Kidney epithelial cell (primary cell): ENCODE measurements around the gene ZNF653. TPM values are rescaled to one million over a fixed set of nuclear protein-coding genes. Genes with fewer than 3 reads are reported as not detected.

Source experiments
- DNase-seq: peaks from one replicate; pipeline ENCODE4 v3.0.0-alpha.2; 2010; ENCODE audit warnings: low read depth
- H3K27me3 ChIP-seq: 2 replicates; pipeline ENCODE4 v1.6.0; 2011; ENCODE audit warnings: low read length; ENCODE audit not compliant: control insufficient read depth, insufficient read depth
- H3K36me3 ChIP-seq: 2 replicates; pipeline ENCODE4 v1.5.1; 2011; ENCODE audit warnings: low read length; ENCODE audit not compliant: control insufficient read depth, insufficient read depth
- H3K4me3 ChIP-seq: 2 replicates; pipeline ENCODE4 v1.5.1; 2011; ENCODE audit warnings: low read depth, mild to moderate bottlenecking, control low read depth, low read length
- total RNA-seq: library from RNA; depleted of rRNA; stranded (reverse); fragments of >200 nt; gene quantifications from 2 replicates; pipeline ENCODE4 v1.2.3, GENCODE V29; 2015
- TF ChIP-seq, protein P1 (sequence below): IDR thresholded peaks from 2 replicates; pipeline ENCODE4 v1.5.1; 2011; ENCODE audit warnings: mild to moderate bottlenecking, moderate library complexity, low read length, control low read depth, inconsistent platforms; ENCODE audit not compliant: insufficient read depth, poor library complexity, severe bottlenecking

The ZNF653 gene
- total RNA-seq, 1 donor from 2014 or later = 6.6 TPM

DNA sequence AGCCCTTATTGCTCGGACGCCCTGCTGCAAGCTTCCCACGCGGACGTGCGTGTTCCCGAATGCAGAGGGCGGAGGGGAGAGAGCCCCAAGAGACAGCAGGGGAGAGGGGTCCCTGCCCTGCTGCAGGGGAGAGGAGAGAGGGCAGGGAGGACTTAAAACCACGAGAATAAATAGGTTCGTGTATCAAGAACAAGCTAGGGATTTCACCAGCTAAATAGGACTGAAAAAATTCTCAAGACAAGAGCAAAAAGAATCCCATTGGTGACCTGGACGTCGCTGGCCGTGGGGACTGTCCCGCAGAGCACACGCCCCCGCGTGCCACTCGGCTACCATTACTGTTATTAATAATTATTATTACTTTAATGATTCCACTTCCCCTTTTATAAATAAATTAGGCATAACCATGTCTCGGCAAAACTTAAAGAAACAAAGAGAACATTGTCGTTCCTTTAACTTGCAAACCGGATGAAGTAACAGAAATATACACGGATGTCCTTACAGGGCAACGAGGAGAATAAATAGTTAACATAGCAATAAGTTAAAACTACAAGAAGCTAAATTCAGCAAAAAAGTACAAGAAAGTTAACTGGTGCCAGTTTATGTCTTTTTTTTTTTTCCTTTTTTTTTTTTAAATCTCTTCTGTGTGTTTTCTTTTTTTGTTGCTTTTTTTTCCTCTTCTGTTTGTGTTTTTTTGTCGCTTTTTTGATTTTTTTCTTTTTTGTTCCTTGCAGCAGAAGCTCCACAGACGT is 53.6 kb downstream of the ZNF653 start:
- no peaks in the 10 kb centered on the region for H3K36me3 ChIP-seq
- no peak overlapping the region for H3K4me3 ChIP-seq
- DNase-seq = no peak
- peaks cover 3% of the 10 kb centered on the region for H3K27me3 ChIP-seq
- TF ChIP-seq, protein P1, sequence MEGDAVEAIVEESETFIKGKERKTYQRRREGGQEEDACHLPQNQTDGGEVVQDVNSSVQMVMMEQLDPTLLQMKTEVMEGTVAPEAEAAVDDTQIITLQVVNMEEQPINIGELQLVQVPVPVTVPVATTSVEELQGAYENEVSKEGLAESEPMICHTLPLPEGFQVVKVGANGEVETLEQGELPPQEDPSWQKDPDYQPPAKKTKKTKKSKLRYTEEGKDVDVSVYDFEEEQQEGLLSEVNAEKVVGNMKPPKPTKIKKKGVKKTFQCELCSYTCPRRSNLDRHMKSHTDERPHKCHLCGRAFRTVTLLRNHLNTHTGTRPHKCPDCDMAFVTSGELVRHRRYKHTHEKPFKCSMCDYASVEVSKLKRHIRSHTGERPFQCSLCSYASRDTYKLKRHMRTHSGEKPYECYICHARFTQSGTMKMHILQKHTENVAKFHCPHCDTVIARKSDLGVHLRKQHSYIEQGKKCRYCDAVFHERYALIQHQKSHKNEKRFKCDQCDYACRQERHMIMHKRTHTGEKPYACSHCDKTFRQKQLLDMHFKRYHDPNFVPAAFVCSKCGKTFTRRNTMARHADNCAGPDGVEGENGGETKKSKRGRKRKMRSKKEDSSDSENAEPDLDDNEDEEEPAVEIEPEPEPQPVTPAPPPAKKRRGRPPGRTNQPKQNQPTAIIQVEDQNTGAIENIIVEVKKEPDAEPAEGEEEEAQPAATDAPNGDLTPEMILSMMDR = no peak

DNA sequence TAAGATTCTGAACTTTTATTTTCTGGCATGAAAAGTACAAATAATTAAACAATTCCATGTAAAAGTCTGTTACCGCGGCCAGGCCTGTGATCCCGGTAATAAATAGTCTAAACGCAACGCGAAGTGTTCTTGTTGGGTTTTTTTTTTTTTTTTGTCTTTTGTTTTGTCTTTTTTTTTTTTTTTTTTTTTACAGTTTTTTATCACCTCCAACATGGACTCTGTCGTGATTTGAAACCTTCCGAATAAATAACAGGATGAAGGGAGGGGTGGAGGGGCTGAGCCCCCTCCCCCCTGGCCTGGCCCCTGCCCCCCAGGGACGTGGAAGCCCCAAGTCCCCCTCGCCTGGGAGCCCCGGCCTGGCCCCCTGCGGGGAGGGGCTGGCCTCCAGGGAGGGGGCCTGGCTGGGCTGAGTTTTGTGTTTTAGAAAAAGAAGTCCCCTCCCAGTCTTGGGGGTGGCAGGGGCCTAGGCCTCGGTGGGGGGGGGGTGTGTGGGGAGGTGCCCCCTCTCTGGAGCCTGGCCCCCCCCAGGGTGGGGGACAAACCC is 54.2 kb downstream of the ZNF653 start:
- Histone ChIP-seq H3K4me3 (no peak overlapping the region), H3K36me3 (peaks cover 2% of the 10 kb centered on the region), H3K27me3 (peaks cover 3% of the 10 kb centered on the region)
- TF ChIP-seq, protein P1 = no peak
- no peak for DNase-seq

DNA sequence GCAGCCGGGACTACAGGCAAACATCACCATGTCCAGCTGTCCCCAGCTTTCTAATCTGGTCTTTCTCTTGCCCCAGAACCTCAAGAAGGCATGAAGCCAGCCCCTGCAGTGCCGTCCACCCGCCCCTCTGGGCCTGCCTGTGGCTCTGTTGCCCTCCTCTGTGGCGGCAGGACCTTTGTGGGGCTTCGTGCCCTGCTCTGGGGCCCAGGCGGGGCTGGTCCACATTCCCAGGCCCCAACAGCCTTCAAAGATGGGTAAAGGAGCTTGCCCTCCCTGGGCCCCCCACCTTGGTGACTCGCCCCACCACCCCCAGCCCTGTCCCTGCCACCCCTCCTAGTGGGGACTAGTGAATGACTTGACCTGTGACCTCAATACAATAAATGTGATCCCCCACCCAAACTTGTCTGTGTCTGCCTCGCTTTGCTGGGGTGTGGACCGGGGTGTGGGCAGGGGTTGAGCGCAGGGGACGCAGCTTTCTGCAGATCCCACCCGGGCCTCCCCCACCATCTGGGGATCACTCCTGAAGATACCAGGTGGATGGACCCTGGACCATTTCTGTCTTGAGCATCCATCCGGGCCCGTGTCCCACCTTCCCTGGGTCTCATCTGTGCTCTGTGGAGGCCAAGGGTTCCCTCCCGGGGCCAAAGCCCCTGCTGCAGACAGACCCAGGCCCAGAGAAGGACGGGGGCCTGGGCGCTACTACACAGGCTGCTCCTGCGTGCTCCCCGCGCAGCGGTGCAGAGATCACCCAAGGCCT is 54.9 kb downstream of the ZNF653 start:
- TF ChIP-seq, protein P1 = no peak
- Histone ChIP-seq H3K27me3 (peaks cover 3% of the 10 kb centered on the region), H3K36me3 (peaks cover 2% of the 10 kb centered on the region), H3K4me3 (no peak overlapping the region)
- DNase-seq = no peak

DNA sequence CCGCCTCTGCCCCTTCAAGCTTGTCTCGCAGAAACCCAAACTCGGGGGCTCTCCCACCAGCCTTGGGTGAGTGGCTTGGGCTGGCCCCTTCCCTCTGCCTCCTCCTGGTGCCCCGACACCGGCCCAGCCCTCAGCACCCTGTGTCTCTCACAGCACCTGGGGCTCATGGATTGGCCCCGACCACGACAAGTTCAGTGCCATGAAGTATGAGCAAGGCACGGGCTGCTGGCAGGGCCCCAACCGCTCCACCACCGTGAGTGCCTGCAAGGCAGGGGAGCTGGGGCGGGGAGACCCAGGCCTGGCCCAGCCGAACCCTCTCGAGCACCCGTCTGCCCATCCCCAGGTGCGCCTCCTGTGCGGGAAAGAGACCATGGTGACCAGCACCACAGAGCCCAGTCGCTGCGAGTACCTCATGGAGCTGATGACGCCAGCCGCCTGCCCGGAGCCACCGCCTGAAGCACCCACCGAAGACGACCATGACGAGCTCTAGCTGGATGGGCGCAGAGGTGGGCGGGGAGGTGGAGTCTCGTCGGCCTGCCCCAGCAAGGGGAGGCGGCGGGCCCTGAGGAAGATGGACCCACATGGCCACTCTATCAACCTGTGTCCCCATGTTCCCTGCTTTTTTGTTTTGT is 56.6 kb downstream of the ZNF653 start:
- Histone ChIP-seq H3K36me3 (peaks cover 2% of the 10 kb centered on the region), H3K4me3 (no peak overlapping the region), H3K27me3 (peaks cover 3% of the 10 kb centered on the region)
- DNase-seq = no peak
- TF ChIP-seq, protein P1 = no peak

DNA sequence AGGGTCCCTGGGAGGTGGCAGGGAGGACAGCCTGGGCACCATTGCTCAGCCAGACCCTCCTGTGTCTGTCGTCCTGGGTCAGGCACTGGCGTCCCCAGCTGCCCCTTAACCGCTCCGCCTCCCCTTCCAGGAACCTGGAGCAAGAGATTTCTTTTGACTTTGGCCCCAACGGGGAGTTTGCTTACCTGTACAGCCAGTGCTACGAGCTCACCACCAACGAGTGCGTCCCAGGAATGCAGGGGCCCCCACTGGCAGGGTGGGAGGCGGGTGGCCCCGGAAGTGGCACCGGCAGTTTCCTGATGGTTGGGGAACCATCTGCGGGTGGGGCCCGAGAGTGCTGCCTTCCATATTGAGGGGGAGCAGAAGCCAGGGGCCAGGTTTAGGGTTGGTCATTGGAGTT is 57.2 kb downstream of the ZNF653 start:
- peaks cover 2% of the 10 kb centered on the region for H3K36me3 ChIP-seq
- no peak for DNase-seq
- peaks cover 3% of the 10 kb centered on the region for H3K27me3 ChIP-seq
- TF ChIP-seq, protein P1 = no peak
- no peak overlapping the region for H3K4me3 ChIP-seq
